Fibroblast of mammary gland (primary cell): ENCODE data around the gene PROM2.
A peak's percentile ranks its signal among the peaks of the same experiment; 100 is the strongest.
"Not testable (repeated sequence)": the region's sequence is repeated elsewhere in the genome, so short reads cannot be mapped to it uniquely, and the experiment has no call there.

Source experiments
- DNase-seq: peaks from one replicate; pipeline ENCODE4 v3.0.0-alpha.2; 2010; ENCODE audit warnings: low read depth
- H3K4me3 ChIP-seq: 2 replicates; pipeline ENCODE4 v1.5.1; 2011; ENCODE audit warnings: low read depth, mild to moderate bottlenecking, low read length, moderate library complexity; ENCODE audit not compliant: control insufficient read depth
- CTCF ChIP-seq: conservative IDR thresholded peaks from 2 replicates; pipeline ENCODE4 v1.5.1; 2011; ENCODE audit warnings: low read depth, low read length, inconsistent platforms; ENCODE audit not compliant: control insufficient read depth, insufficient read depth

The PROM2 gene

GRCh38 chr2:95238131-95238530, 36.1 kb upstream of the PROM2 start:
- DNase-seq: no peak
- no peak for TF ChIP-seq CTCF
- no peak overlapping the region for H3K4me3 ChIP-seq

- DNase-seq: no peak
- TF ChIP-seq CTCF: no peak
- H3K4me3 ChIP-seq: no peak overlapping the region
These were observed 34.2 kb upstream of the PROM2 start for GRCh38 chr2:95240091-95240490.

- no peak overlapping the region for H3K4me3 ChIP-seq
- DNase-seq: no peak
- TF ChIP-seq CTCF: no peak
These were observed 33.7 kb upstream of the PROM2 start for GRCh38 chr2:95240556-95240955.

GRCh38 chr2:95242084-95242483, 32.2 kb upstream of the PROM2 start:
- DNase-seq, H3K4me3 ChIP-seq: not testable (repeated sequence)

GRCh38 chr2:95258271-95258670, 16.0 kb upstream of the PROM2 start:
- peak; percentile 21 for DNase-seq
- TF ChIP-seq CTCF: no peak

GRCh38 chr2:95260028-95261023, 13.9 kb upstream of the PROM2 start:
- no peak overlapping the region for H3K4me3 ChIP-seq
- TF ChIP-seq CTCF: no peak
- DNase-seq: peak; percentile 28

More at GRCh38 chr2:95258271-95258670, 16.0 kb upstream of the PROM2 start:
- no peak overlapping the region for H3K4me3 ChIP-seq

GRCh38 chr2:95261602-95262001, 12.6 kb upstream of the PROM2 start:
- DNase-seq: no peak
- no peak for TF ChIP-seq CTCF
- H3K4me3 ChIP-seq: no peak overlapping the region
